Right lobe of liver (tissue), 6 donors: Measurements from ENCODE around the gene TM9SF2. TPM values are rescaled to one million over a fixed set of nuclear protein-coding genes. Genes with fewer than 3 reads are reported as not detected.

Experiments
- ATAC-seq, 4 donors: fragments of 200-7000 bp; cut with Tn5 transposase; one replicate each; pipeline ENCODE4 v1.9.1; 2020; ENCODE audit warnings: mild to moderate bottlenecking in 4 of 4, moderate library complexity in 4 of 4
- DNase-seq, 3 donors: peaks; one replicate each; pipeline ENCODE4 v3.0.0-alpha.2; 2020
- H3K27ac ChIP-seq, 3 donors: fragments of 200-600 bp; one replicate each; pipeline ENCODE4 v1.8.0; 2022
- H3K27me3 ChIP-seq, 2 donors: fragments of 200-600 bp; one replicate each; pipeline ENCODE4 v1.8.0; 2022
- H3K36me3 ChIP-seq, 4 donors: fragments of 200-600 bp; sonication (generic) in 1 of 4; one replicate each; pipeline versions ENCODE4 v1.5.1 to v1.8.0; 2017 to 2022; ENCODE audit warnings: control low read depth in 1 of 4
- H3K4me1 ChIP-seq, 4 donors: fragments of 200-600 bp; sonication (generic) in 1 of 4; one replicate each; pipeline versions ENCODE4 v1.5.1 to v1.8.0; 2017 to 2022; ENCODE audit warnings: control low read depth in 1 of 4
- H3K4me3 ChIP-seq, 3 donors: fragments of 200-600 bp; one replicate each; pipeline ENCODE4 v1.8.0; 2022
- H3K9me3 ChIP-seq, 4 donors: fragments of 200-600 bp; sonication (generic) in 1 of 4; one replicate each; pipeline versions ENCODE4 v1.5.1 to v1.8.0; 2017 to 2022; ENCODE audit warnings: control low read depth in 1 of 4
- POLR2A ChIP-seq: fragments of 450-650 bp; IDR thresholded peaks from one replicate; pipeline ENCODE4 v1.6.1; 2017; ENCODE audit warnings: antibody characterized with exemption, mild to moderate bottlenecking
- WGBS: methylation state at CpG from one replicate; pipeline ENCODE4 v1.1.6; 2018; ENCODE audit warnings: low coverage, low lambda C conversion rate; ENCODE audit not compliant: insufficient coverage; ENCODE audit errors: missing lambda C conversion rate; 5-methylcytosine and 5-hydroxymethylcytosine counted together
- intact Hi-C, 2 donors: fragments of 100-400 bp; cut with DNase I; formaldehyde crosslinking; loops; one replicate each; pipeline versions ENCODE4 v1.11.2 to v1.14.1; 2022
- total RNA-seq, 6 experiments: library from RNA; depleted of rRNA in 2 of 6; stranded (reverse); fragments of >200 nt in 2 of 6; fragmentation: NEBNext Ultra II Directional in 3 of 6; extraction: Animal tissue kit (Norgen Biotek cat#: 25700) in 3 of 6; gene quantifications; one replicate each; pipeline versions ENCODE4 v1.1.0 to v1.2.4, GENCODE V29; 2016 to 2023
- TF ChIP-seq, protein P1 (sequence below), 4 donors: fragments of 200-600 bp in 3 of 4; fragments of 450-650 bp in 1 of 4; IDR thresholded peaks; one replicate each; pipeline versions ENCODE4 v1.5.1 to v1.8.0; 2016 to 2022; ENCODE audit warnings: antibody characterized with exemption in 4 of 4, mild to moderate bottlenecking in 2 of 4
- donor health status: DM: no; HTN: yes; CAD: no.
- donor health status: DM: no; HTN: no; CAD: no.
- donor health status: DM: no; HTN: no; CAD: no.
- donor health status: DM: no; HTN: yes; CAD: no.
- donor health status: DM: no; HTN: yes; CAD: no.

The TM9SF2 gene
- total RNA-seq, 6 experiments from 2014 or later = 83.6 to 102 (median 92.2) TPM

DNA sequence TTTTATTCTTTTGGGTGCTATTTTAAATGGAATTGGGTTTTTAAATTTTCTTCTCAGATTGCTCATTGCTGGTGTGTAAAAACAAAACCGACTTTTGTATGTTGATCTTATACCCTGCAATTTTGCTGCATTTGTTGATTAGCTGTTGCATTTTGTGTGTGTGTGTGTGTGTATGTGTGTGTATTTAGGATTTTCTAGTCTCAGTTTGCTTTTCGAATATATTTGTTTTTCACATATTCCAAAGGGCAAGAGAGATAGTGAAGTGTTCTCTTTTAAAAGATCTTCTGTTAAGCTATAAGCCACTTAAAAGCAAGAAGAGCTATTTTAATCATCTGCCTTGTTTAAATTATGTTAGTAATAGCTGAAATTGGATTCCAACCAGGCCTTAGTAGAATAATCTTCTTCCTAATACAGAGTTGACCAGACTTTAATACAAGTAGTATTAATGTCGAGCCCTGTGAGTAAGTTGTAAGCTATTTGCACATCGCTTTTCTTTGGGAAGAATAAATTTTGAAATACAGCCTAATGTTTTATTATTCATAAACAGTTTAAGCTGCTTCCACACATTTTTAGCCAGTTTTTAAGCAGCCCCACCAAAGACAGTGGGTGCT is 57.4 kb downstream of the TM9SF2 start:
- TF ChIP-seq POLR2A = no peak
- TF ChIP-seq, protein P1, sequence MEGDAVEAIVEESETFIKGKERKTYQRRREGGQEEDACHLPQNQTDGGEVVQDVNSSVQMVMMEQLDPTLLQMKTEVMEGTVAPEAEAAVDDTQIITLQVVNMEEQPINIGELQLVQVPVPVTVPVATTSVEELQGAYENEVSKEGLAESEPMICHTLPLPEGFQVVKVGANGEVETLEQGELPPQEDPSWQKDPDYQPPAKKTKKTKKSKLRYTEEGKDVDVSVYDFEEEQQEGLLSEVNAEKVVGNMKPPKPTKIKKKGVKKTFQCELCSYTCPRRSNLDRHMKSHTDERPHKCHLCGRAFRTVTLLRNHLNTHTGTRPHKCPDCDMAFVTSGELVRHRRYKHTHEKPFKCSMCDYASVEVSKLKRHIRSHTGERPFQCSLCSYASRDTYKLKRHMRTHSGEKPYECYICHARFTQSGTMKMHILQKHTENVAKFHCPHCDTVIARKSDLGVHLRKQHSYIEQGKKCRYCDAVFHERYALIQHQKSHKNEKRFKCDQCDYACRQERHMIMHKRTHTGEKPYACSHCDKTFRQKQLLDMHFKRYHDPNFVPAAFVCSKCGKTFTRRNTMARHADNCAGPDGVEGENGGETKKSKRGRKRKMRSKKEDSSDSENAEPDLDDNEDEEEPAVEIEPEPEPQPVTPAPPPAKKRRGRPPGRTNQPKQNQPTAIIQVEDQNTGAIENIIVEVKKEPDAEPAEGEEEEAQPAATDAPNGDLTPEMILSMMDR (IDR thresholded peaks at IDR 0.05) = no peak
- H3K4me1 ChIP-seq = peaks cover 0 to 27% (median 3%) of the 10 kb centered on the region in 4 donors
- no peaks in the 10 kb centered on the region for H3K9me3 ChIP-seq
- peaks cover 0 to 21% (median 8%) of the 10 kb centered on the region in 4 donors for H3K36me3 ChIP-seq
- WGBS = 37% methylated on average over 4 of the region's 4 CpGs
- DNase-seq (no peak), ATAC-seq (peak; percentile 53 to 76 (median 70))
- intact Hi-C loops = no loop called here
- H3K27ac ChIP-seq = peak overlapping the region; percentile 17 to 93 (median 85)
- H3K4me3 ChIP-seq = peak overlapping the region in 1 of 3 donors; percentile 16
- H3K27me3 ChIP-seq = no peaks in the 10 kb centered on the region

DNA sequence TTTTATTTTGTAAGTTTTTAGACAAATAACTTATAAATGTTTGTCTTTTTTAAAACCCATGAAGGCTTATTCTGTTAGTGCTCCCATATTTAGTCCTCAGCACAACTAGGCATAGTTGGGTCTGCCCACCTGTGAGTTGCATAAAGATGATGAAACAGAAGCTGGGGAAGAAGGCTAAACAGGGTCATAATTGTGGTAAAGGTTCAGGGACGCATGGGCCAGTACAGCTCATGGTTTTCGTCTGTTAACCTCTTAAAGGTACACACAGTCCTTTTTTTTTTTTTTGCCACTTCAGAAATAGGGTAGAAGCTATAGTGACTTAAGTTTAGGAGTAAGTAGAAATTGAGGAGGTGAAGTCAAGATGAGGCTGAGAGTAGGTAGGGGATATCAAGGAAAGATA is 58.3 kb downstream of the TM9SF2 start:
- peak overlapping the region in 1 of 3 donors; percentile 16 for H3K4me3 ChIP-seq
- peak in 1 of 3 donors; percentile 74 for DNase-seq
- H3K4me1 ChIP-seq = peaks cover 0 to 27% (median 3%) of the 10 kb centered on the region in 4 donors
- no peaks in the 10 kb centered on the region for H3K9me3 ChIP-seq
- H3K36me3 ChIP-seq = peaks cover 0 to 21% (median 5%) of the 10 kb centered on the region in 4 donors
- no peaks in the 10 kb centered on the region for H3K27me3 ChIP-seq
- H3K27ac ChIP-seq = peak overlapping the region in 2 of 3 donors; percentile 85 to 93
- intact Hi-C loops = no loop called here
- peak; percentile 93 to 96 (median 95) for ATAC-seq
- 21% methylated on average over 2 of the region's 2 CpGs for WGBS
- no peak for TF ChIP-seq POLR2A
- TF ChIP-seq, protein P1 (IDR thresholded peaks at IDR 0.05) = no peak

DNA sequence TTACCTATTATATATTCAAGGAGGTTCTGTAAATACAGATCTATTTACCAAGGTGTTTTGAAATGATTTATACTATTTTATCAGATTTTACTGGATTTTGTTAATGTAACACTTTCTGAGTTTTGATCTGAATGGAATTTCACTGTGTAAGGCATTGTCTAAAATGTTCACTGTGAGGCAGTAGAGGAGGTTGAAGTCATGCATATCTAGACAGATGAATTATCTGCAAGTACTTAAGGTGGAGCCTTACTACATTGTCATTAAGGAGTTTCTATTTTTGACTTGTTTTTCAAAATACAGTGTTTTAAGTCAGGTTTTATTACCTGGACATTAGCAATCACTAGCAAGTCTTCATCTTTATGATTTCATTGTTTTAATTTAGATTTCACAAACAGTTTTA is 62.1 kb downstream of the TM9SF2 start:
- no peaks in the 10 kb centered on the region for H3K9me3 ChIP-seq
- no peak overlapping the region for H3K4me3 ChIP-seq
- TF ChIP-seq, protein P1 (IDR thresholded peaks at IDR 0.05) = no peak
- no peak for TF ChIP-seq POLR2A
- DNase-seq (no peak), ATAC-seq (no peak)
- no peak overlapping the region for H3K27ac ChIP-seq
- intact Hi-C loops = no loop called here
- peaks cover 0 to 18% (median 3%) of the 10 kb centered on the region in 4 donors for H3K4me1 ChIP-seq
- H3K36me3 ChIP-seq = peaks cover 0 to 18% (median 5%) of the 10 kb centered on the region in 4 donors
- H3K27me3 ChIP-seq = no peaks in the 10 kb centered on the region

DNA sequence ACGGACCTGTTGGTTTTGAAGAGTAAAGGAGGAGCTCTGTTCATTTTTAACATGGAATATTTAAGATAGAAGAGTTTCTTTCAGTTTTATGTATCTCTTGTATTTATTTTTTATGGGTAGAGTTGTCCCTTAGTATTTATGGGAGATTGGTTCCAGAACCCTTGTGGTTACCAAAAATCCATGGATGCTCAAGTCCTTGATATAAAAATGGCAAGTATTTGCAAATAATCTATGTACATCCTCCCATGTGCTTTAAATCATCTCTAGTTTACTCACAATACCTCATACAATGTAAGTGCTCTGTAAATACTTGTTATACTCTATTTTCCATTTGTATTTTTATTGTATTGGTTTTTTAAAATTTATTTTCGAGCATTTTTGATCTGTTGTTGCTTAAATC is 63.1 kb downstream of the TM9SF2 start:
- Histone ChIP-seq H3K27me3 (no peaks in the 10 kb centered on the region), H3K9me3 (no peaks in the 10 kb centered on the region), H3K36me3 (peaks cover 0 to 18% (median 5%) of the 10 kb centered on the region in 4 donors), H3K4me3 (no peak overlapping the region), H3K4me1 (peaks cover 0 to 11% (median 3%) of the 10 kb centered on the region in 4 donors), H3K27ac (no peak overlapping the region)
- no peak for DNase-seq
- 94% methylated on average over 2 of the region's 2 CpGs for WGBS
- TF ChIP-seq POLR2A = no peak
- TF ChIP-seq, protein P1 (IDR thresholded peaks at IDR 0.05) = no peak
- intact Hi-C loops = no loop called here
- ATAC-seq = no peak
